ENCODE measurements around the gene FNIP1. TPM values are rescaled to one million over a fixed set of nuclear protein-coding genes. Genes with fewer than 3 reads are reported as not detected.

Gene FNIP1
- total and polyA plus RNA-seq, 9 of the 15 experiments (the other 6 are each of a cell fraction or from before 2014, with no cell fraction given): 5.0 to 32.8 (median 18.4) TPM

DNA sequence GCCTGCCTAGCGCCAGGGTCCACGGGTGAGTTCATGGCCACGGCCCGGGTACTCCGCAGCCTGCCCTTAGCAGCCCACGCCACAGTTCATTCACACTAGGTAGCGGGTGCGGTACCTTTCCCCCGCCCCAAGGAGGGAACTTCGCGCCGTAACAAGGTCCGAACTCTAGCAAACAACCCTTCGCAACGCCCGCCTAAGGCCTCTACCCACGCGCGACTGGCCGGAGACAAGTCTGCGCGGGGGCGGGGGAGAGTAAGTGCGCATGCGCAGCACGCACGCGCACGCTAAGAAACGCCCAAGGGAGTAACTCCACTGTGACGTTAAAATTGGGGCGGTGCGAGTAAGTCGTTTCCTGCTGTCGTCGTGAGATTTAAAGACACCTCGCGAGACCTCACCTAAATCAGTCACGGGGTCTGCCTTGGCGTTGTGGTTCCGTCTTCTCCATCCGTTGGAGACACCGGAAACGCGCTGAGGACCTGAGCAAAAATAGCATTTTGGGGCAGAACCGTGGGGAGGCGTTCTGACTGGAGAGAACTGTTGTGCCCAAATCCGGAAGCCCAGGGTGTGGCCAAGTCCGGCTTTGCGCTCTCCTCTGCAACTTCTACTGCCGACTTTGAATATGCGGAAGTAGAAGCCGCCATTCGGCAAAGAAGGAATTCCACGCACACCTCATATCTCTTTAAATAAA, 161.7 kb downstream of the FNIP1 start, which contains the start of gene RAPGEF6 (continued):
- TF ChIP-seq, protein P1, sequence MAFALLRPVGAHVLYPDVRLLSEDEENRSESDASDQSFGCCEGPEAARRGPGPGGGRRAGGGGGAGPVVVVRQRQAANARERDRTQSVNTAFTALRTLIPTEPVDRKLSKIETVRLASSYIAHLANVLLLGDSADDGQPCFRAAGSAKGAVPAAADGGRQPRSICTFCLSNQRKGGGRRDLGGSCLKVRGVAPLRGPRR (CRISPR knock-in tag; IDR thresholded peaks at IDR 0.05): no peak
- TF ChIP-seq IFI16 (CRISPR knock-in tag; IDR thresholded peaks at IDR 0.05): no peak
- no peak for TF ChIP-seq NUFIP1 (IDR thresholded peaks at IDR 0.05; ENCODE audit: partially characterized antibody)
- no peak for TF ChIP-seq NELFE (IDR thresholded peaks at IDR 0.05; ENCODE audit: insufficient read depth, insufficient read length)
- TF ChIP-seq ELF1 (tag; IDR thresholded peaks at IDR 0.05): peak; percentile 99
- no peak for TF ChIP-seq KDM5B (IDR thresholded peaks at IDR 0.05; ENCODE audit: insufficient replicate concordance, low read depth, low read length)
- TF ChIP-seq EHMT2 (IDR thresholded peaks at IDR 0.05): no peak
- 0 out of 2 replicates have a peak, but pooled peaks have one; percentile 2 for TF ChIP-seq CGGBP1 (CRISPR knock-in tag; IDR thresholded peaks at IDR 0.05)
- TF ChIP-seq ZNF75A (CRISPR knock-in tag; IDR thresholded peaks at IDR 0.05): no peak
- TF ChIP-seq RBFOX2 (IDR thresholded peaks at IDR 0.05; ENCODE audit: low read depth, low read length): peak; percentile 98
- no peak for TF ChIP-seq SNIP1 (IDR thresholded peaks at IDR 0.05; ENCODE audit: low read depth)
- TF ChIP-seq HNRNPK (IDR thresholded peaks at IDR 0.05; ENCODE audit: low read depth, low read length, poor library complexity, severe bottlenecking): no peak
- TF ChIP-seq ELF4 (CRISPR knock-in tag; IDR thresholded peaks at IDR 0.05): peak; percentile 91
- TF ChIP-seq USF2 (CRISPR knock-in tag; IDR thresholded peaks at IDR 0.05): peak; percentile 84
- TF ChIP-seq, protein P2, sequence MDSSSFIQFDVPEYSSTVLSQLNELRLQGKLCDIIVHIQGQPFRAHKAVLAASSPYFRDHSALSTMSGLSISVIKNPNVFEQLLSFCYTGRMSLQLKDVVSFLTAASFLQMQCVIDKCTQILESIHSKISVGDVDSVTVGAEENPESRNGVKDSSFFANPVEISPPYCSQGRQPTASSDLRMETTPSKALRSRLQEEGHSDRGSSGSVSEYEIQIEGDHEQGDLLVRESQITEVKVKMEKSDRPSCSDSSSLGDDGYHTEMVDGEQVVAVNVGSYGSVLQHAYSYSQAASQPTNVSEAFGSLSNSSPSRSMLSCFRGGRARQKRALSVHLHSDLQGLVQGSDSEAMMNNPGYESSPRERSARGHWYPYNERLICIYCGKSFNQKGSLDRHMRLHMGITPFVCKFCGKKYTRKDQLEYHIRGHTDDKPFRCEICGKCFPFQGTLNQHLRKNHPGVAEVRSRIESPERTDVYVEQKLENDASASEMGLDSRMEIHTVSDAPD (CRISPR knock-in tag; IDR thresholded peaks at IDR 0.05): no peak
- TF ChIP-seq E2F8 (IDR thresholded peaks at IDR 0.05; ENCODE audit: low read depth, partially characterized antibody): peak; percentile 33
- no peak for TF ChIP-seq SIN3B (IDR thresholded peaks at IDR 0.05; ENCODE audit: low read depth)
- TF ChIP-seq PCBP1 (IDR thresholded peaks at IDR 0.05; ENCODE audit: low read depth, low read length, poor library complexity, severe bottlenecking): no peak
- TF ChIP-seq NCOA2 (IDR thresholded peaks at IDR 0.05; ENCODE audit: partially characterized antibody in 2 of 2): no peak
- TF ChIP-seq MTA2 (IDR thresholded peaks at IDR 0.05; ENCODE audit: low read depth): no peak
- TF ChIP-seq ZNF408 (CRISPR knock-in tag; IDR thresholded peaks at IDR 0.05; ENCODE audit: low read depth): no peak
- no peak; the same call in 1 of the 2 replicates for TF ChIP-seq ZNF175 (CRISPR knock-in tag; IDR thresholded peaks at IDR 0.05; ENCODE audit: low read depth)
- no peak for TF ChIP-seq RBM15 (IDR thresholded peaks at IDR 0.05; ENCODE audit: insufficient read depth, low read length)
- TF ChIP-seq SETDB1 (IDR thresholded peaks at IDR 0.05; ENCODE audit: low read length): no peak

Data from K562 (cell line).